GM19238 (cell line): ENCODE results near the gene MAGEL2.

Experiments used
- DNase-seq: peaks from one replicate; pipeline ENCODE4 v3.0.0; 2011; ENCODE audit warnings: low spot score; ENCODE audit not compliant: insufficient read length

Gene MAGEL2

GRCh38 chr15:23647421-23648370 lies at the start of gene MAGEL2:
MAGEL2 (minus strand) TSS chr15:23647867; CDS start chr15:23647742, 125 bp downstream.
- DNase-seq = no peak

DNA sequence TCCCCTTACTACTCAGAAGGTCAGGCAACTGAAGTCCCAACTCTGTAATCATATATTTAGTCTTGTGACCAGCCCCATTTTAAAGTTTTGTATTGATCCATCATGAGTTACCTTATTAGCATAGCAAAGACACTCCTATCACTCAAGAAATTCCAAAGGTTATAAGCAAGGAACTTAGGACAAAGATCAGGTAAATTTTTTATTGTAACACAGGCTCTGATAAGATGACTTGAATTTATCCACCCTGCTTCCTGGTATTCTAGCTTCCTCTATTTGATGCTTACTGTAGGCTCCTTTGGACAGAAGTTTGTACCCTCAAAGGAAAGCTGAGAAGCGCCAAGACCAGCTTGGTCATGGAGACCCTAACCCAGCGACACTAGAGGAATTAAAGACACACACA lies 47.6 kb upstream of the MAGEL2 start:
- DNase-seq = no peak

- no peak for DNase-seq
These were observed 46.9 kb upstream of the MAGEL2 start for GRCh38 chr15:23694592-23694991.

DNA sequence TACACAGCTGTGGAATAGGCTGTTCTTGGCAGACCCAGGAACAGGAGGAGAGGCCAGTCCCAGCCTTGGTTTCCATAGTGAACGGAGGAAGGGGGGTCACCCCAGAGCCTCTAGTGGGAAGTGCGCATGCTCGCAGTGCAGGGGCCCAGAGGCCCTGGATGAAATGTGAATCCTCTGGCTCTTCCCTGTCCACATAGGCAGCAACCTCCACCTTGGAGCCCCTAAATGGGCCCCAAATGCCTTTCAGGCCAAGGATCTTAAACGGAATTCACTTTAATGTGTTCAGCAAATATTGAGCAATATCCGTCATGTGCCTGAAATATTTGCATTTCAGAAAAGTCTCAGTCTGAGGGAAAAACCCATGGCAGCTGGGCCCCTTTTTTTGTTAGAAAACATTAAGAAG lies 42.8 kb upstream of the MAGEL2 start:
- DNase-seq = no peak

DNA sequence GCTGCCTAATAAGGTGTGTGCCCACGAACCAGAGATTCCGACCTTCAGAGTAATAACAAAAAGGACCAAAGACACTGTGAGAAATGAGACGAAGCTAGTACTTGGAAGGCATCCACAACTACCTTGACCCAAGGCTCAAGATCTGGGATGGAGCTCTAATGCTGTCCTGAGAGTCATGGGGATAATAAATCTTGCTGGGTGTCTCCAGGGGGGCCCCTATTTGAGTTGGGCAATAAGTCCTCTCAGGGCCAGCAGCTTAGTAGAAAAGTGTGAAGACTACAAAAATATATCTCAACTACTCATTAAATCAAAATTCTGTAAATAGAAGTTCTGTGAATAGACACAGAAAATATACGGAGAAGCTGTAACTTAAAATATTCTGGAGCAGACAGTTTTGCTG lies 42.3 kb upstream of the MAGEL2 start:
- DNase-seq = no peak

GRCh38 chr15:23687143-23687470 lies 39.4 kb upstream of the MAGEL2 start, which contains the start of gene NDN:
NDN (minus strand) TSS chr15:23687305; CDS start chr15:23687217, 88 bp downstream.
- DNase-seq = no peak

DNA sequence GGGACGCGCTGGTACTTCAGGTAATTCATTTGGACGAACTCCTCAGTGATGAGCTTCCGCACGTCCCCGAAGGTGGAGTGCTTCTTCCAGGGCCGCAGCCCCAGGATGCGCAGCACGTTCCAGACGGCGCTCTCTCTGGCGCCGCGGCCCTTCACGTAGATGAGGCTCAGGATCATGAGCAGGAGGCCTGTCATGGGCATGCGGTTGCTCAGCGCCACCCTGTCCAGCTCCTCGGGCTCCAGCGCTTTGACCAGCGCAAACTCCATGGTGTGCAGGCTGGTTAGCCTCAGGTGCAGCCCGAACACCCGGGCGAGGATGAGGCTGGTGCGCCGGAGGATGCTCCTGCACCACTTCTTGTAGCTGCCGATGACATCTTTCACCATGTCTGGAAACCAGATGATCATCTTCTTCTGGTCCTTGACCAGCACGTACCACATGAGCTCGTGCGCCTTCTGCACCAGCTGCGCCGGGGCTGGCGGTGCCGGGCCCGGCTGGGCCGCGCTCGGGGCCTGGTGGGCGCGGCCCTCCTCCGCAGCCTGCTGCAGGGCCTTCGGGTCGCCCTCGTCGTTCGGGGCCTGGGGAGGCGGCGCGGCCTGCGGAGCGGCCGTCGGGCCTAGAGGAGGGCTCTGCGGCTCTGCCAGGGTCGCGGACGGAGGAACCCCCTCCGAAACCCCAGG lies 38.9 kb upstream of the MAGEL2 start:
- no peak for DNase-seq

- no peak for DNase-seq
These were observed 23.8 kb upstream of the MAGEL2 start for GRCh38 chr15:23671481-23671880.

DNA sequence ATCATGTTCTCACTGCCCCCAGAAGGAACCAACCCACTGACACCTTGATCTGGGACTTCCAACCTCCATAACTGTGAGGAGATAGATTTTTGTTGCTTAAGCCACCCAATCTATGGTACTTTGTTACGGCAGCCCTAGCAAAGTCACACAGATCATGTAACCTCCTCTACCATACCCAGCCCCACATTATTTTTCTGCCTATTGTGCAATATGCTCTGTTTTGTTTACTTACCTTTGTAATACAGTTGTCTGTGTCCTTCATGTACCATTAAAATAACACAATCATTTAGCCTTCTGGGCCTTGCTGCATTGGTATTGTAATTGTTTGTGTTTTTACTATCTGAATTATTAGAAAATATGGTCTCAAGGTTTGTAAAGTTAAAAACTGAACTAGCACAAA lies 23.3 kb upstream of the MAGEL2 start:
- no peak for DNase-seq

- no peak for DNase-seq
These were observed 15.6 kb upstream of the MAGEL2 start for GRCh38 chr15:23663232-23663631.

- DNase-seq = no peak
These were observed 1.4 kb upstream of the MAGEL2 start for GRCh38 chr15:23648920-23649515.

DNA sequence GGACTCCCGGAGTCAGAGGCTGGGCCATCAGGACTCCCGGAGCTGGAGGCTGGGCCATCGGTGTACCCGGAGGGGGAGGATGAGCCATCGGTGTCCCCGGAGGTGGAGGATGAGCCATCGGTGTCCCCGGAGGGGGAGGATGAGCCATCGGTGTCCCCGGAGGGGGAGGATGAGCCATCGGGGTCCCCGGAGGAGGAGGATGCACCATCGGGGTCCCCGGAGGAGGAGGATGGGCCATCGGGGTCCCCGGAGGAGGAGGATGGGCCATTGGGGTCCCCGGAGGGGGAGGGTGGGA lies 719 bp downstream of the MAGEL2 start:
- DNase-seq = no peak

DNA sequence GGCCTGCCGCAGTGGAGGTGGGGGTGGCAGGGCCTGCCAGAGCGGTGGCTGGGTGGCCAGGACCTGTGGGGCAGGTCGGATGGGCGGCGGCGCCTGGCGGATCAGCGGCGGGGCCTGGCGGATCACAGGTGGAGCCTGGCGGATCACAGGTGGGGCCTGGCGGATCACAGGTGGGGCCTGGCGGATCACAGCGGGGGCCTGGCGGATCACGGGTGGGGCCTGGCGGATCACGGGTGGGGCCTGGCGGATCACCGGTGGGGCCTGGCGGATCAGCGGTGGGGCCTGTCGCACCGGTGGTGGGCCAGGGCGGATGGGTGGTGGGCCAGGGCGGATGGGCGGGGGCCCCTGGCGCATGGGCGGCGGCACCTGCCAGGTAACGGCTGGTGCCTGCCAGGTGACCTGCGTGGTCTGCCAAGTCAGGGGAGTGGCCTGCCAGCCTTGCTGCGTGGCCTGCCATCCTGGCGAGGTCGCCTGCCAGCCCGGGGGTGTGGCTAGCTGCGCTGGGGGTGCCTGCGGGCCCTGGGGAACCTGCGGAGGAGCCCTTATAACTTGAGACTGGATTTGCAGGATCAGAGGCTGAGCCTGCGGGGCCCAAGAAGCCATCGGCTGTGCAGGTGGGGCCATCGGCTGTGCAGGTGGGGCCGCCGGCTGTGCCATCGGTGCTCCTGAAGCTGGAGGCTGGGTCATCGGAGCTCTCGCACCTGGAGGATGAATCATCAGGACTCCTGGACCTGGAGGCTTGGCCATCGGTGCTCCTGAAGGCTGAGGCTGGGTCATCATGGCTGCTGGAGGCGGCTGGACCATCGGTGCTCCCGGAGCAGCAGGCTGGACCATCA lies 1.3 kb downstream of the MAGEL2 start:
- DNase-seq = no peak

DNA sequence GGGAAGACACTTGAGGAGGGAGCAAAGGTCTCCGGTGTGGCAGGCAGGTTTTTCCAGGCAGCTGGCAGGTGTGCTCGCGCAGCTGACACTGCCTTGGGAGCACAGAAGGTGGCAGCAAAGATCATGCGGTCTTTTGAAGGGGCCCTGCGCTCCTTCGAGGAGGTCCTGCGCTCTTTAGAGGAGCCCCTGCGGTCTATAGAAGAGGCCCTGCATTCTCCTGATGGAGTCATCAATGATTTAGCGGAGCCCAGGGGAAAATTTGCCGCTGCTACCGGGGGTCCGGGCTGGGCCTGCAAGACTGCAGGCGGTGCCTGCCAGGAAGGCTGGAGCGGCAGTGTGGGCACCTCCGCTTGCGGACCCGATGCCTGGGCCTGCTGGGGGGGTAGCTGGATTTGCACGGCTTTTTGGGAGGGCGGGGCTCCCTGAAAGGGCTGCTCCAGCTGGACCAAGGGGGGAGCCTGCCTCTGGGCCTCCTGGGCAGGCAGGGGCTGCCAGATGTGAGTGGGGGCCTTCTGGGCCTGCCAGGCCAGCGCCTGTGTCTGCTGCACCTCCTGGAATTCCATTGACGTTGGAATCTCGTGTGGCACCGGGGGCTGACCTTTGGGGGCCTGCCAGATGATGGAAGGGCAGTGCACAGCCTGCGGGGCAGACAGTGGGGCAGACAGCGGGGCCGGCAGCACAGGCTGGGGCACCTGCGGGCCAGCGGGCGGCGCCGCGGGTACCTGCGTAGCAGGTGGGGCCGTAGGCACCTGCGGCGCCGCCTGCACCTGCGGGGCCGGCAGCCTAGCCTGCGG lies 2.1 kb downstream of the MAGEL2 start:
- DNase-seq = no peak

DNA sequence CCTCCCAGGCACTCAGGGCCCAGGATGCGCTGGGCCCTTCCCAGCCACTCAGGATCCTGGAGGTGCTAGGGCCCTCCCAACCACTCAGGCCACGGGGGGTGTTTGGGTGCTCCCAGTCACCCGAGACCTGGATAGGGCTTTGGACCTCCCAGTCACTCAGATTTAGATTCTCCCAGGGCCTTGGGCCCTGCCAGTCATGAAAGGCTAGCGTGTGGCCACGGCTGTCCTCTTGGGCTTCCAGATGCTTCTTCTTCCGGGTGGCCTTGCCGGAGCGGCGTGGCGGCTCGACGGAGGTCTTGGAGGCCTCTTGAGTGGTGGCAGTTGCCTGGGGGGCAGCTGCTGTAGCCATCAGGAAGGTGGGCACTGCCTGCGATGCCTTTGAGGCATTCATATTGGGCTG lies 2.8 kb downstream of the MAGEL2 start:
- DNase-seq = no peak

DNA sequence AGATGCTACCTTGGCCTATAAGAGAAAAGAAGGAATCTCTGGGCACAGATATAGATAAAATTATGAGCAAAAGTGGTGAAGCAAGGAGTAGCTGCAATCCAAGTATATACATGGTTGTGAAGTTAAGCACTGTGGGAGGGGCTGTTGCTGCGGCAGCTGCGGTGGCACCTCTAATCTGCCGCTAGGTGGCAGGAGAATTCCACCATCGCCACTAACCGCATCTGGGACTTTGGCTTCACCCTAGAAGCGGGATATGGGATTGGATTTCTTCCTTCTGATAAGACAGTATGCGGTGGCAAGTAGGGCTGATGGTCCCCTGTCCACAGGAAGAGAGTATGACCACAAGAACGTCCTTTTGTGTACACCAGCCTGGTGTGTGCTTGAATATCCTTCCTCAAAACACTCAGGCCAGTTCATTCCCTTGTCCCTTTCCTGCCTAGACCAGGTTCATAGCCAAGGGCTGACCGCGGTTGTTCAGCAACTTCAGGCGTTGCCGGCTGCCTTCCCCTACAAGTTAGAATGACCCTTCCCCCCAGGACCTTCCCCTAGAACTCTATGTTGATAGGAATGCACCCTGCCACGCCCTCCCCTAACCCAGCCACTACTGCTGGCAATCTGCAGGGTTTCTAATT lies 5.1 kb downstream of the MAGEL2 start:
- DNase-seq = no peak

DNA sequence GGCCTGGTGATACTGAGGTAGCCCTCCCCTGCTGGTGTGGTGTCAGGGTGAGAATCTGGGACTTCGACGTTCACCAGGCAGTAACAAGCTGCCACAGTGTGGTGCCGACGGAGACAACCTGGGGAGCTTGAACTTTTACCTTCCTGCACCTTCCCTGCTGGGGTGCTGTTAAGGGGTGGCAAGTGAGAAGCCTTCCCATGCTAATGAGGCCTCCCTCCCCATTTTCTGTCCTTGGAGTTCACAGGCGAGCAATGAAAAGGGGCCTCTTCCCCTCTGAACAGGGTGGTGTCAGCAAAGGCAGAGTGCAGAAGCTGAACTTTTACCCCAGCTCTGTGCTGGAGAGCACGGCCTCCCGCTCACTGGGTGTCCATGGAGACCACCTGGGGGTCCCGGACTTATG lies 13.5 kb downstream of the MAGEL2 start:
- DNase-seq = no peak

DNA sequence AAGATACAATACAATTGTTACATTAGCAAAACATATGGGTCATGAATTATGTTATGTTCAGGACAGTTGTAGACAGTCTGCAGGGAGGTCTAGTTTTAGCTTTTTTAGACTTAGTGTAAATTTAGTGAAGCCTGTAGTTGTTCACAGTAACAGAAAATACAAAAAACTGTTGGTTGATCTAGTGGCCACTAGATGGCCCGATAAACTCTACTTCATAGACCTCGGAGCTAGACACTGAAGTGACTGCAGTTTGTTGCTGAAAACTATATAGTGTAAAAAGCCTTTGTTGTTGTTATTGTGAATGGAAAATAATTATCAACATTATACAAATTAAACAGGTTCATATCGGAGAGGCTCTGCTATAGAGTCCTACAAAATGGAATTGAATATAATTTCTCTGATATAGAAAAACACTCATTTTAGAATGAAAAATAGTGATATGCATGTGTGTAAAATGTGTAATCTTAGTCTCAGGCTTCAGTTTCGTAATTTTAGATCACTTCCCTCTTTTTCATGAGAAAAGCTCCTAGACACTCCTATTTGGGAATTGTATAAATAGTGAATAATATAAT lies 18.3 kb downstream of the MAGEL2 start:
- no peak for DNase-seq

DNA sequence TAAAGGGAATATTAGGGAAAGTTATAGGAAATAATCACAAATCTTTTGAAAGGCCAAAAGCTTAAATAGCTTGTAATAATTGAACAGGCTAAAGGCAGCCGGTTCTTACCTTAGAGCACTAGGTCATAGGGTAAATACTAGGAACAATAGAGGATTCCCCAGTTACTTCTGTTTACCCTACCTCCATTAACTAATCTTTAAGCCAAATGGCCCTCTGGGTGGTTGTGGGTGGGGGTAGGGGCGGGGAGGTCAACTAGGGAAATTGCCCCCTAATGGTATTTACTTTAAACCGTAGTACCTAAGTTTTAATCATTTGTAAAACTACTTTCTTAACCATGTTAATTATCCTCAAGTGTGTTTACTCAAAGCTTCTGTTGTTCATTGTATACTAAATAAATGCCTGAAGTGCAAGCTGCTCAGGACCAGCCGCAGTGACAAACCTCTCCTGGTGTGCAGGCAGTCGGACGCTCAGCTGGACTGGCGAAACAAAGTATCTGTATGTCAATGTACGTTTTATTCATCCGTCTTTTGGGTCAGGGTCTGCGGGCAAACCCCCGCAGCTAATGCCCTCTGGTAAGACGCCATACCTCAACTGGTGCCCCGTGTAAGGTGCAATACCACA lies 18.9 kb downstream of the MAGEL2 start:
- DNase-seq = no peak

DNA sequence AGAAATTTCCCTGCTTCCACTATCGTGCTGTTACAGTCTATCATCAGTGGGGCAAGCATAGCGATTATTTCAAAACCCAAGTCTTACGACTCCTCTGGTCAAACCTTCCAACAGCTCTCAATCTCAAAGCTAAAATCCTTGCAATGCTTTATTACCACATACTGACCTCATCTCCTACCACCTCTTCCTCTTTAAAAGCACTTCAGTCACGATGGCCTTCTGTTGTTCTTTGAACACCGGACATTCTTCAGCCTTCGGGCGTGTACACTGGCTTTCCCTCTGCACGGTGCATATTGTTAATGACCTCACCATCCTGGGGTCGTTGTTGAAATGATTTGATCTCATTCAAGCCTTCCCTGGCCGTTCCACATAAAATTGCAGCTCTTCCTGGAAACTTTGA lies 31.1 kb downstream of the MAGEL2 start:
- no peak for DNase-seq
